Caco-2 (cell line): Measurements from ENCODE around the gene BLNK. TPM values are rescaled to one million over a fixed set of nuclear protein-coding genes. Genes with fewer than 3 reads are reported as not detected.

Source experiments
- BruUV-seq: library from RNA; stranded (reverse); fragments of 400-500 nt; replicated peaks from 2 replicates; lab custom pipeline; 2021; lab: Mats Ljungman, UMichigan
- CTCF ChIA-PET: fragments of 300-600 bp; sonication (Branson Sonifier 250); formaldehyde crosslinking; loops from one replicate; lab custom pipeline; 2022; ENCODE audit warnings: antibody characterized with exemption; lab: Charles Lee
- POLR2A ChIA-PET: fragments of 300-600 bp; sonication (Branson Sonifier 250); formaldehyde crosslinking; loops from one replicate; lab custom pipeline; 2022; ENCODE audit warnings: antibody characterized with exemption; lab: Charles Lee
- DNase-seq, 2 experiments: peaks; one replicate each; pipeline versions ENCODE4 v3.0.0 to v3.0.0-alpha.2; 2020 to 2022
- H3K27me3 ChIP-seq: replicated peaks from 2 replicates; pipeline ENCODE4 v1.6.0; 2011; ENCODE audit warnings: low read length; ENCODE audit not compliant: control insufficient read depth, insufficient read depth
- H3K36me3 ChIP-seq: 2 replicates; pipeline ENCODE4 v1.5.1; 2011; ENCODE audit warnings: low read length; ENCODE audit not compliant: control insufficient read depth, insufficient read depth
- H3K4me1 ChIP-seq: fragments of 250-450 bp; sonication (Bioruptor Pico); 2 replicates; pipeline ENCODE4 v1.5.1; 2020; ENCODE audit warnings: mild to moderate bottlenecking
- H3K4me3 ChIP-seq: 2 replicates; pipeline ENCODE4 v1.5.1; 2011; ENCODE audit warnings: low read depth, mild to moderate bottlenecking, control low read depth, low read length
- H3K9me3 ChIP-seq: fragments of 250-450 bp; sonication (Bioruptor Pico); 2 replicates; pipeline ENCODE4 v1.5.1; 2020; ENCODE audit warnings: mild to moderate bottlenecking, moderate library complexity
- H3K27ac Mint-ChIP-seq: one replicate; pipeline ENCODE4 v1.8.0; 2022; ENCODE audit warnings: mixed read lengths; ENCODE audit not compliant: unreplicated experiment
- H3K27me3 Mint-ChIP-seq: one replicate; pipeline ENCODE4 v1.8.0; 2022; ENCODE audit warnings: mixed read lengths; ENCODE audit not compliant: insufficient read depth, unreplicated experiment
- H3K36me3 Mint-ChIP-seq: one replicate; pipeline ENCODE4 v1.8.0; 2022; ENCODE audit warnings: mild to moderate bottlenecking, mixed read lengths; ENCODE audit not compliant: insufficient read depth, unreplicated experiment
- H3K4me1 Mint-ChIP-seq: one replicate; pipeline ENCODE4 v1.8.0; 2022; ENCODE audit warnings: low read depth, mixed read lengths; ENCODE audit not compliant: unreplicated experiment
- H3K4me3 Mint-ChIP-seq: one replicate; pipeline ENCODE4 v1.8.0; 2022; ENCODE audit warnings: mild to moderate bottlenecking, moderate library complexity, mixed read lengths; ENCODE audit not compliant: unreplicated experiment
- H3K9me3 Mint-ChIP-seq: one replicate; pipeline ENCODE4 v1.8.0; 2022; ENCODE audit warnings: mixed read lengths; ENCODE audit not compliant: unreplicated experiment
- CTCF ChIP-seq, 2 experiments: fragments of 200-600 bp in 1 of 2; IDR thresholded peaks; 1 replicate in 1 of 2; 2 replicates in 1 of 2; pipeline versions ENCODE4 v1.5.1 to v1.8.0; 2011 to 2022; ENCODE audit warnings: antibody characterized with exemption in 1 of 2, control low read depth in 1 of 2, inconsistent platforms in 1 of 2, low read depth in 1 of 2, low read length in 1 of 2, mild to moderate bottlenecking in 1 of 2, moderate library complexity in 1 of 2; ENCODE audit not compliant: insufficient read depth in 1 of 2, severe bottlenecking in 1 of 2, unreplicated experiment in 1 of 2
- intact Hi-C: fragments of 100-400 bp; cut with micrococcal nuclease; formaldehyde crosslinking; loops from one replicate; pipeline ENCODE4 v1.10.0; 2022; ENCODE audit not compliant: unreplicated experiment
- total RNA-seq: library from RNA; stranded (reverse); gene quantifications from 2 replicates; pipeline ENCODE4 v1.2.3, GENCODE V29; 2022

BLNK gene
- total RNA-seq, 1 experiment from 2014 or later: 0.36 TPM

GRCh38 chr10:96301616-96302015, 30.2 kb upstream of the BLNK start:
- H3K27me3 Mint-ChIP-seq: peaks cover 17% of the 10 kb centered on the region
- POLR2A ChIA-PET: no interaction called here
- no peaks in the 10 kb centered on the region for H3K36me3 Mint-ChIP-seq
- no peak for DNase-seq
- intact Hi-C loops: no loop called here
- H3K9me3 Mint-ChIP-seq: no peaks in the 10 kb centered on the region
- H3K27ac Mint-ChIP-seq: no peak overlapping the region
- H3K9me3 ChIP-seq: no peaks in the 10 kb centered on the region
- no peaks in the 10 kb centered on the region for H3K4me1 ChIP-seq
- H3K4me1 Mint-ChIP-seq: no peaks in the 10 kb centered on the region
- CTCF ChIA-PET: interaction anchor here (1.3 kb wide), 1 partner anchor 16 kb away, joined by 3 read pairs; no protein-coding TSS in a partner anchor
- no peak overlapping the region for H3K4me3 ChIP-seq
- H3K36me3 ChIP-seq: no peaks in the 10 kb centered on the region
- no peak for TF ChIP-seq CTCF (IDR thresholded peaks at IDR 0.05; ENCODE audit: insufficient read depth in 1 of 2, low read depth in 1 of 2, low read length in 1 of 2, severe bottlenecking in 1 of 2, unreplicated experiment in 1 of 2)
- BruUV-seq: no TSS peak
- no peaks in the 10 kb centered on the region for H3K27me3 ChIP-seq
- H3K4me3 Mint-ChIP-seq: no peak overlapping the region

- intact Hi-C loops: no loop called here
- no TSS peak for BruUV-seq
- H3K4me3 ChIP-seq: no peak overlapping the region
- peaks cover 21% of the 10 kb centered on the region for H3K27me3 Mint-ChIP-seq
- POLR2A ChIA-PET: no interaction called here
- H3K9me3 Mint-ChIP-seq: no peaks in the 10 kb centered on the region
- no peaks in the 10 kb centered on the region for H3K9me3 ChIP-seq
- H3K27ac Mint-ChIP-seq: no peak overlapping the region
- TF ChIP-seq CTCF (IDR thresholded peaks at IDR 0.05; ENCODE audit: insufficient read depth in 1 of 2, low read depth in 1 of 2, low read length in 1 of 2, severe bottlenecking in 1 of 2, unreplicated experiment in 1 of 2): no peak
- no peaks in the 10 kb centered on the region for H3K27me3 ChIP-seq
- no peaks in the 10 kb centered on the region for H3K4me1 ChIP-seq
- no peak for DNase-seq
- H3K36me3 Mint-ChIP-seq: no peaks in the 10 kb centered on the region
- H3K4me3 Mint-ChIP-seq: no peak overlapping the region
- CTCF ChIA-PET: interaction anchor here (1.7 kb wide), 1 partner anchor 70 kb away, joined by 8 read pairs; no protein-coding TSS in a partner anchor
- H3K4me1 Mint-ChIP-seq: no peaks in the 10 kb centered on the region
- no peaks in the 10 kb centered on the region for H3K36me3 ChIP-seq
Measured at GRCh38 chr10:96299383-96299782, 28.0 kb upstream of the BLNK start.

- POLR2A ChIA-PET: no interaction called here
- intact Hi-C loops: no loop called here
- CTCF ChIA-PET: interaction anchor here (1.9 kb wide), 1 partner anchor 69 kb away, joined by 10 read pairs; no protein-coding TSS in a partner anchor
Measured at GRCh38 chr10:96298362-96298761, 27.0 kb upstream of the BLNK start.

More at GRCh38 chr10:96298362-96298761, 27.0 kb upstream of the BLNK start:
- no peaks in the 10 kb centered on the region for H3K36me3 Mint-ChIP-seq
- no peak overlapping the region for H3K4me3 Mint-ChIP-seq
- H3K27ac Mint-ChIP-seq: no peak overlapping the region
- no peaks in the 10 kb centered on the region for H3K4me1 Mint-ChIP-seq
- no peaks in the 10 kb centered on the region for H3K9me3 Mint-ChIP-seq
- H3K27me3 Mint-ChIP-seq: peaks cover 21% of the 10 kb centered on the region
- no peak for TF ChIP-seq CTCF (IDR thresholded peaks at IDR 0.05; ENCODE audit: insufficient read depth in 1 of 2, low read depth in 1 of 2, low read length in 1 of 2, severe bottlenecking in 1 of 2, unreplicated experiment in 1 of 2)
- Histone ChIP-seq H3K9me3 (no peaks in the 10 kb centered on the region), H3K4me1 (no peaks in the 10 kb centered on the region), H3K36me3 (no peaks in the 10 kb centered on the region), H3K4me3 (no peak overlapping the region), H3K27me3 (no peaks in the 10 kb centered on the region)
- BruUV-seq: no TSS peak
- no peak for DNase-seq
